Right hindlimb (tissue), 1 donor: Measurements from ENCODE around the gene ADCY2.
A peak's percentile ranks its signal among the peaks of the same experiment; 100 is the strongest.

Experiments used
- DNase-seq: peaks from one replicate; pipeline ENCODE4 v3.0.0-alpha.2; 2018

Gene ADCY2

GRCh38 chr5:7671381-7671993, 275.5 kb downstream of the ADCY2 start:
- DNase-seq: no peak

GRCh38 chr5:7673658-7674057, 277.7 kb downstream of the ADCY2 start:
- no peak for DNase-seq

- DNase-seq: no peak
Observed at GRCh38 chr5:7676455-7676854, 280.5 kb downstream of the ADCY2 start.

GRCh38 chr5:7678030-7678429, 282.1 kb downstream of the ADCY2 start:
- DNase-seq: no peak

- no peak for DNase-seq
Observed at GRCh38 chr5:7679663-7680062, 283.7 kb downstream of the ADCY2 start.

- DNase-seq: no peak
Observed at GRCh38 chr5:7680260-7680659, 284.3 kb downstream of the ADCY2 start.

- no peak for DNase-seq
Observed at GRCh38 chr5:7682379-7682778, 286.4 kb downstream of the ADCY2 start.

GRCh38 chr5:7683753-7684152, 287.8 kb downstream of the ADCY2 start:
- no peak for DNase-seq

GRCh38 chr5:7684826-7685225, 288.9 kb downstream of the ADCY2 start:
- DNase-seq: no peak

GRCh38 chr5:7686794-7687193, 290.9 kb downstream of the ADCY2 start:
- no peak for DNase-seq

- DNase-seq: no peak
Observed at GRCh38 chr5:7690557-7690956, 294.6 kb downstream of the ADCY2 start.

GRCh38 chr5:7705261-7705660, 309.3 kb downstream of the ADCY2 start:
- no peak for DNase-seq

GRCh38 chr5:7705736-7706135, 309.8 kb downstream of the ADCY2 start:
- no peak for DNase-seq

- DNase-seq: no peak
Observed at GRCh38 chr5:7706256-7706655, 310.3 kb downstream of the ADCY2 start.

- DNase-seq: no peak
Observed at GRCh38 chr5:7714119-7714518, 318.2 kb downstream of the ADCY2 start.

- no peak for DNase-seq
Observed at GRCh38 chr5:7714697-7715096, 318.8 kb downstream of the ADCY2 start.

- DNase-seq: no peak
Observed at GRCh38 chr5:7717691-7718090, 321.8 kb downstream of the ADCY2 start.

GRCh38 chr5:7728076-7728475, 332.1 kb downstream of the ADCY2 start:
- DNase-seq: no peak

- DNase-seq: no peak
Observed at GRCh38 chr5:7741415-7742065, 345.6 kb downstream of the ADCY2 start.

- no peak for DNase-seq
Observed at GRCh38 chr5:7742241-7742656, 346.3 kb downstream of the ADCY2 start.

- DNase-seq: peak; percentile 62
Observed at GRCh38 chr5:7745882-7746610, 350.1 kb downstream of the ADCY2 start.

- DNase-seq: no peak
Observed at GRCh38 chr5:7747728-7748127, 351.8 kb downstream of the ADCY2 start.

GRCh38 chr5:7749626-7750025, 353.7 kb downstream of the ADCY2 start:
- no peak for DNase-seq

GRCh38 chr5:7751874-7752273, 355.9 kb downstream of the ADCY2 start:
- DNase-seq: no peak
